ENCODE measurements around the gene CAMTA1. TPM values are rescaled to one million over a fixed set of nuclear protein-coding genes. Genes with fewer than 3 reads are reported as not detected.

The CAMTA1 gene
- total RNA-seq, 5 donors from 2014 or later (not counting 1 experiment from before 2014, with no cell fraction given), result 29.7 to 37.4 (median 34.6) TPM

DNA sequence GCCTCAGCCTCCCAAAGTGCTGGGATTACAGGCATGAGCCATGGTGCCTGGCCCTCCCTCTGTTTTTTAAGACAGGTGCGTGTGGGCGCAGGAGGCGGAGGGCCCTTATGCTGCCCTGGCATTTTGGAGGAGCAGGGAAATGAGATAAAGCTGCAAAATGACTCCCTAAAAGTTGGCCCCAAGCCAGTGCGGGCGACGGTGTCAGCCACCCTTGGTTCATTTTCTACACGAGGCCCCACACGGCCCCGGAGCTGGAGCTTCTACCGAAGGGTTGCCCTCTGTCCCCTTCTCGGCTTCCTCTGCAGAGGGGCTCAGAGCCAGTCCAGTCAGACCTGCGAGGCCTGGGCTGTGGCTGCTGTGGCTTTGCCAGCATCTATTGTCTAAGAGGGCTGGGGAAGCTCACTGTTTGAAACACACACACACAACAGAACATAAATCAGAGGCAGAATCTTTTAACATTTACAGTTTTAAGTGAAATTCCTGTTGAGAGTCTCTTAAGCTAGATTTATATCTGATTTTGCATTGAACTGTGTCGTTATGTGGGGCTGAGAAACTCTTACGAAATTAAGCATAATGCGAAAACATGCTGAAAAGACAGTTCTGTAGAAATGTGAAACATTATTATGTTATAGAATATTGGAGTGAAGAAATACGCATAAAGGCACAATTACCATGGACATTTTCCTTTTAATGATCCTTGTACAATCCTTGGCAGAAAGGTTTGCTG, 255.9 kb downstream of the CAMTA1 start:
- no peaks in the 10 kb centered on the region for H3K9me3 ChIP-seq
- no peak overlapping the region for H3K4me3 ChIP-seq (ENCODE audit: control insufficient read depth in 1 of 2, extremely low read depth in 1 of 2, low read length in 1 of 2)
- H3K9me3 Mint-ChIP-seq, result no peaks in the 10 kb centered on the region
- H3K36me3 ChIP-seq (ENCODE audit: control insufficient read depth in 2 of 2, extremely low read depth in 1 of 2, insufficient read depth in 1 of 2, low read length in 1 of 2), result no peaks in the 10 kb centered on the region
- H3K27me3 ChIP-seq (replicated peaks in 1 of 2; ENCODE audit: control insufficient read depth in 2 of 2, extremely low read depth in 1 of 2, insufficient read depth in 2 of 2, low read length in 1 of 2), result peaks cover 0 to 26% of the 10 kb centered on the region in 2 experiments
- H3K27ac ChIP-seq (ENCODE audit: low read length), result no peak overlapping the region
- H3K4me1 Mint-ChIP-seq, result no peaks in the 10 kb centered on the region
- H3K36me3 Mint-ChIP-seq, result no peaks in the 10 kb centered on the region
- no peak for DNase-seq
- ChIA-PET CTCF (no interaction called here), POLR2A (no interaction called here)
- no peak for ATAC-seq (replicated peaks in 1 of 4)
- H3K27ac Mint-ChIP-seq, result no peak overlapping the region
- H3K27me3 Mint-ChIP-seq, result peaks cover 11 to 17% of the 10 kb centered on the region in 2 donors
- no peaks in the 10 kb centered on the region for H3K4me1 ChIP-seq (ENCODE audit: control insufficient read depth in 1 of 2, extremely low read depth in 1 of 2, insufficient read depth in 2 of 2, low read length in 2 of 2)
- WGBS (ENCODE audit: insufficient coverage), result 73% methylated on average over 11 of the region's 16 CpGs
- H3K4me3 Mint-ChIP-seq, result no peak overlapping the region

DNA sequence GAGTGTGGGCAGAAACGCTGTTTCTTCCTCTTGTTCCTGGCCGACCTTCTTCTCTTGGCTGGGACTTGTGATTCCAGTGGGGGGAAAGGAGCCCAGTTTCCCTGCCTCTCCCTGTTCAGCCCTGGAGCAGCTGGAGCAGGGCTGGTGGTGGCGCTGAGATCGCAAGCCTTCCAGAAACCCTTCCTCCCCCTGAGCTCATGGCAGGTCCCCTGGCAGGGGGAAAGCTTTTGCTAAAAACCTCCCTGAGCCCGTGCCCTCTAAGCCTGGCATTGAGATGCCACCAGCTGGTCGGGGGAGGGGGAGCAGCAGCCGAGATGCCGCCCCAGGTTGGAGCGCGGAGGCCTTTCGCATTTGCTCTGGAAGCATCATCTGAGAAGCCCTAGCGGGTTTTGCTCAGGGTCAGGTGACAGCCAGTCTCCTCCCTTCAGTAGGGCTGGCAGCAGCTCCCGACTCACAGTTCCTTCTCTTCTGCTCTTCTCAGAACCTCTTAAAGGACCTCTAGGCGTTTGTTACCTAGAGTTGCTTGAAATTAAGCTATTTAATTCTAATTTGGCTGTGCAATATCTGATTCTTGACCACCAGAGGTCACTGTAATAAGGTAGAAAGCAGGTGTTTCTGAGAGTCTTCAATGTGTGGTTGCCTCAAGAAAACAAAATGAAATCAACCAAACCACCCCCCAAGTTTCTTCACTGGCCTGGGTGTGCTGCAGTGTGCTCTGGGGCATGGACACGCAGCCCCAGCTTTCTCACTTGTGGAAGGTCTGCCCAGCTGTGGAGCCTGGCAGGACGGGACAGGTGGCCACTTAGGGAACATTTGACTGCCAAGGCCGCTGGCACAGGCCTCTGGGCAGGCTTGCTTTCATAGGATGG, 257.3 kb downstream of the CAMTA1 start:
- H3K4me3 ChIP-seq (ENCODE audit: control insufficient read depth in 1 of 2, extremely low read depth in 1 of 2, low read length in 1 of 2), result no peak overlapping the region
- Mint-ChIP-seq H3K4me1 (no peaks in the 10 kb centered on the region), H3K9me3 (no peaks in the 10 kb centered on the region), H3K27me3 (peaks cover 9 to 17% of the 10 kb centered on the region in 2 donors), H3K36me3 (no peaks in the 10 kb centered on the region), H3K4me3 (no peak overlapping the region), H3K27ac (no peak overlapping the region)
- DNase-seq (peak in 1 of 35 experiments; percentile 30), ATAC-seq (replicated peaks in 1 of 4) (no peak)
- peaks cover 0 to 24% of the 10 kb centered on the region in 2 experiments for H3K27me3 ChIP-seq (replicated peaks in 1 of 2; ENCODE audit: control insufficient read depth in 2 of 2, extremely low read depth in 1 of 2, insufficient read depth in 2 of 2, low read length in 1 of 2)
- H3K4me1 ChIP-seq (ENCODE audit: control insufficient read depth in 1 of 2, extremely low read depth in 1 of 2, insufficient read depth in 2 of 2, low read length in 2 of 2), result no peaks in the 10 kb centered on the region
- POLR2A ChIA-PET, result no interaction called here
- 54% methylated on average over 12 of the region's 17 CpGs for WGBS (ENCODE audit: insufficient coverage)
- H3K27ac ChIP-seq (ENCODE audit: low read length), result no peak overlapping the region
- no peaks in the 10 kb centered on the region for H3K9me3 ChIP-seq
- CTCF ChIA-PET, result interaction anchor here in 1 of 2 donors (0.6 to 1.0 kb wide), 2 partner anchors 80 to 605 kb away, joined by 3 to 4 read pairs; no protein-coding TSS in a partner anchor
- no peaks in the 10 kb centered on the region for H3K36me3 ChIP-seq (ENCODE audit: control insufficient read depth in 2 of 2, extremely low read depth in 1 of 2, insufficient read depth in 1 of 2, low read length in 1 of 2)

DNA sequence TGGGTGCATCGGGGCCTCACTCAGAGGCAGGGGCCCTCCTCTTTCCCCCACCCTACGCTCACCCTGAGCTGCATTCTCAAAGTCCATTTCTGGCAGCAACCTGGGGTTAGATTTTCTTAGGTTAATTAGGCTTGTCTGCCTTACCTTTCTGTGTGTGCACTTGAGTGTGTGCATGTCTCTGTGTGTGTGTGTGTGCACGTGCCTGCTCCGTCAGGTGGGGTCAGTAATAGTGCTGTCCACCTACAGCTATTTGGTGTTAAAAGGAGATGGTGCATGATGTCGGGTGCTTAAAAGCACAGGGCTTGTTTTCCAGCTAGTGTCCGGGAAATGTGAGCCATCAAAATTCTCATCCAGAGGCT, 257.9 kb downstream of the CAMTA1 start:
- ChIA-PET POLR2A (interaction anchor here in 1 of 2 donors (0.5 kb wide), 1 partner anchor 24 kb away, joined by 4 read pairs; no protein-coding TSS in a partner anchor), CTCF (interaction anchor here in 1 of 2 donors (0.6 to 1.0 kb wide), 2 partner anchors 80 to 604 kb away, joined by 3 to 4 read pairs; no protein-coding TSS in a partner anchor)
- no peaks in the 10 kb centered on the region for H3K4me1 ChIP-seq (ENCODE audit: control insufficient read depth in 1 of 2, extremely low read depth in 1 of 2, insufficient read depth in 2 of 2, low read length in 2 of 2)
- Mint-ChIP-seq H3K9me3 (no peaks in the 10 kb centered on the region), H3K36me3 (no peaks in the 10 kb centered on the region), H3K4me3 (no peak overlapping the region), H3K27ac (no peak overlapping the region), H3K4me1 (no peaks in the 10 kb centered on the region), H3K27me3 (peaks cover 13 to 17% of the 10 kb centered on the region in 2 donors)
- 70% methylated on average over 2 of the region's 6 CpGs for whole genome bisulfite sequencing (ENCODE audit: insufficient coverage)
- H3K9me3 ChIP-seq, result no peaks in the 10 kb centered on the region
- DNase-seq (no peak), ATAC-seq (replicated peaks in 1 of 4) (no peak)
- no peak overlapping the region for H3K27ac ChIP-seq (ENCODE audit: low read length)
- H3K36me3 ChIP-seq (ENCODE audit: control insufficient read depth in 2 of 2, extremely low read depth in 1 of 2, insufficient read depth in 1 of 2, low read length in 1 of 2), result no peaks in the 10 kb centered on the region
- H3K4me3 ChIP-seq (ENCODE audit: control insufficient read depth in 1 of 2, extremely low read depth in 1 of 2, low read length in 1 of 2), result no peak overlapping the region
- H3K27me3 ChIP-seq (replicated peaks in 1 of 2; ENCODE audit: control insufficient read depth in 2 of 2, extremely low read depth in 1 of 2, insufficient read depth in 2 of 2, low read length in 1 of 2), result peaks cover 0 to 24% of the 10 kb centered on the region in 2 experiments

DNA sequence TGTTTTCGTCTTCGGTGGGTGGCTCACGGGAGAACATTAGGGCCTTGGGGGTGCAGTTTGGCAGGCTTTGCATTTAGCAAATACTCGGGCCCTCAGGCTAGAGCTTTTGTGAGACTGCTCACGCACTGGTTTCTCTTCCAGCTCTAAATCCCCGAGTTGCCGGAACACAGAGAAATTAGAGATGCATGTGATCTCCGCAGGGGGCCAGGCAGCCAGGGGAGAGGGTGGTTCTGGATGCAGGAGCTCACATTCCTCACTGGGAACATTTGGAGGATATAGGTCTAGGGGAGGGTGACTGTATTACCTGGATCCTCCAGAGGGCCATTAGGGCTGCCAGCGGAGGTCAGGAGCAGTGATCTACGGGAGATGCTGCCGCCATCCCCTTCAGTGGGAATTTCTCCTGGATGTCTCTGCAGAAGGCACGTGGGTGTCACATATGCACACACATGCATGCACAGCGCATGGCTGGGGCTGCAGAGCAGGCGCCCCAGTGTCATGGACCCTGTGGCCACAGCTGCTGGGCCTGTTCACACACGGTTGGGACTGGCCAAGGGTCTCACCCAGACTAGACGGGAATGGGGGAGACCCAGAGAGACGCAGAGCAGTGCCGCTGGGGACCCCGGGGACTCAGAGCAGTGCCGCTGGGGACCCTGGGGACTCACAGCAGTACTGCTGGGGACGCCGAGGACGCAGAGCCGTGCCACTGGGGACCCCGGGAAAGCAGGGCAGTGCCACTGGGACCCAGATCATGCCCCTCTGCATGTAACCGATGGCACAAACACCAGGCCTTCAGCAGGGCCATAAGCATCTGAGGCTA, 258.7 kb downstream of the CAMTA1 start:
- Histone ChIP-seq H3K36me3 (ENCODE audit: control insufficient read depth in 2 of 2, extremely low read depth in 1 of 2, insufficient read depth in 1 of 2, low read length in 1 of 2) (no peaks in the 10 kb centered on the region), H3K4me1 (ENCODE audit: control insufficient read depth in 1 of 2, extremely low read depth in 1 of 2, insufficient read depth in 2 of 2, low read length in 2 of 2) (no peaks in the 10 kb centered on the region), H3K27me3 (replicated peaks in 1 of 2; ENCODE audit: control insufficient read depth in 2 of 2, extremely low read depth in 1 of 2, insufficient read depth in 2 of 2, low read length in 1 of 2) (peaks cover 0 to 24% of the 10 kb centered on the region in 2 experiments), H3K9me3 (no peaks in the 10 kb centered on the region), H3K4me3 (ENCODE audit: control insufficient read depth in 1 of 2, extremely low read depth in 1 of 2, low read length in 1 of 2) (no peak overlapping the region), H3K27ac (ENCODE audit: low read length) (no peak overlapping the region)
- no peaks in the 10 kb centered on the region for H3K9me3 Mint-ChIP-seq
- DNase-seq (no peak), ATAC-seq (replicated peaks in 1 of 4) (no peak)
- H3K27me3 Mint-ChIP-seq, result peaks cover 14 to 19% of the 10 kb centered on the region in 2 donors
- CTCF ChIA-PET, result no interaction called here
- POLR2A ChIA-PET, result interaction anchor here in 1 of 2 donors (0.5 kb wide), 1 partner anchor 25 kb away, joined by 4 read pairs; no protein-coding TSS in a partner anchor
- no peak overlapping the region for H3K27ac Mint-ChIP-seq
- no peaks in the 10 kb centered on the region for H3K36me3 Mint-ChIP-seq
- H3K4me3 Mint-ChIP-seq, result no peak overlapping the region
- 87% methylated on average over 26 of the region's 26 CpGs for WGBS (ENCODE audit: insufficient coverage)
- no peaks in the 10 kb centered on the region for H3K4me1 Mint-ChIP-seq

DNA sequence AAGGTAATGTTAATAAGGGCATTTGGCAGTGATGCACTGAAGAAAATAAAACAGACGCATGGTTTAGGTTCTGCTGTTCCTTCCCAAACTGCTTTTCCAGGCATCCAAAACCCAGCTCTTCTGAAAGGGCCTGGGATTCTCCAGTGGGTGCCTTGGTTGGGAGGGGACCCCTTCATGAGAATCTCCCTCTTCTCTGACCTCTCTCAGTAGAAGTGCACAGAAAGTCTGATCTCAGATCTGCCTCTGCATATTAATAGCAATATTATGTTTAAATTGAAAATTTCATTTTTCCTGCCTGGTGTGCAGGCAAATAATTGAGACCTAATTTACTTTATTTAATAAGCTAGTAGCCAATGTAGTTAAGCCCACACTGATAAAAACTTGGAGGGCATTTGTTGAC, 260.6 kb downstream of the CAMTA1 start:
- H3K4me1 ChIP-seq (ENCODE audit: control insufficient read depth in 1 of 2, extremely low read depth in 1 of 2, insufficient read depth in 2 of 2, low read length in 2 of 2), result no peaks in the 10 kb centered on the region
- no peaks in the 10 kb centered on the region for H3K36me3 ChIP-seq (ENCODE audit: control insufficient read depth in 2 of 2, extremely low read depth in 1 of 2, insufficient read depth in 1 of 2, low read length in 1 of 2)
- no peaks in the 10 kb centered on the region for H3K9me3 ChIP-seq
- WGBS (ENCODE audit: insufficient coverage), result no CpG with 5 or more reads among the region's 1 CpG
- DNase-seq (no peak), ATAC-seq (replicated peaks in 1 of 4) (no peak)
- Mint-ChIP-seq H3K4me1 (no peaks in the 10 kb centered on the region), H3K27me3 (peaks cover 15 to 18% of the 10 kb centered on the region in 2 donors), H3K9me3 (no peaks in the 10 kb centered on the region), H3K36me3 (no peaks in the 10 kb centered on the region), H3K27ac (no peak overlapping the region), H3K4me3 (no peak overlapping the region)
- POLR2A ChIA-PET, result no interaction called here
- no peak overlapping the region for H3K27ac ChIP-seq (ENCODE audit: low read length)
- no peak overlapping the region for H3K4me3 ChIP-seq (ENCODE audit: control insufficient read depth in 1 of 2, extremely low read depth in 1 of 2, low read length in 1 of 2)
- peaks cover 0 to 29% of the 10 kb centered on the region in 2 experiments for H3K27me3 ChIP-seq (replicated peaks in 1 of 2; ENCODE audit: control insufficient read depth in 2 of 2, extremely low read depth in 1 of 2, insufficient read depth in 2 of 2, low read length in 1 of 2)
- CTCF ChIA-PET, result no interaction called here

DNA sequence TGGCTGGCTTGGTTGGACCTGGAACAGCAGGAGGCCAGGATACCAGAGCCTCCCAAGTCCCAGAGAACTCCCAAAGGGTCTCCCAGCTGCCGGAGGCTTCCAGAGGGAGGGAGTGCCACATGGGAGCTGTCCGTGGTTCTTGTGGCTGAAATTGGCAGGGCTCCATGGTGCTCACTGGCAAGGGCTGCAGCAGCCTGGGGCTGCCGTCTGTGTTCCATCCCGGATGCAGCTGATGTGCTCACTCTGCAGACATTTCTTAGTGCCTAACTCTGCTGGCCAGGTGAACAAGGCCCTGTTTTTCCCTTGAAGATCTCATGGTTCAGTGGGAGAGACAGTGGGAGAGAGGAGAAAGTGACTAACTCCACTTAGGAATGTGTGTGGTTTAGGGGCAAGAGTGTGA, 261.1 kb downstream of the CAMTA1 start:
- H3K36me3 ChIP-seq (ENCODE audit: control insufficient read depth in 2 of 2, extremely low read depth in 1 of 2, insufficient read depth in 1 of 2, low read length in 1 of 2), result no peaks in the 10 kb centered on the region
- peaks cover 15 to 18% of the 10 kb centered on the region in 2 donors for H3K27me3 Mint-ChIP-seq
- no peak overlapping the region for H3K4me3 Mint-ChIP-seq
- H3K27ac Mint-ChIP-seq, result no peak overlapping the region
- no peak overlapping the region for H3K27ac ChIP-seq (ENCODE audit: low read length)
- H3K4me1 ChIP-seq (ENCODE audit: control insufficient read depth in 1 of 2, extremely low read depth in 1 of 2, insufficient read depth in 2 of 2, low read length in 2 of 2), result no peaks in the 10 kb centered on the region
- ChIA-PET CTCF (no interaction called here), POLR2A (no interaction called here)
- H3K4me1 Mint-ChIP-seq, result no peaks in the 10 kb centered on the region
- no peaks in the 10 kb centered on the region for H3K36me3 Mint-ChIP-seq
- H3K9me3 ChIP-seq, result no peaks in the 10 kb centered on the region
- H3K4me3 ChIP-seq (ENCODE audit: control insufficient read depth in 1 of 2, extremely low read depth in 1 of 2, low read length in 1 of 2), result no peak overlapping the region
- WGBS (ENCODE audit: insufficient coverage), result 21% methylated on average over 4 of the region's 4 CpGs
- ATAC-seq (replicated peaks in 1 of 4) (no peak), DNase-seq (no peak)
- H3K9me3 Mint-ChIP-seq, result no peaks in the 10 kb centered on the region
- peaks cover 0 to 29% of the 10 kb centered on the region in 2 experiments for H3K27me3 ChIP-seq (replicated peaks in 1 of 2; ENCODE audit: control insufficient read depth in 2 of 2, extremely low read depth in 1 of 2, insufficient read depth in 2 of 2, low read length in 1 of 2)

All from T-cell (primary cell).